ENCODE data around the gene KLHL14.

- TF ChIP-seq CTCF (IDR thresholded peaks at IDR 0.05; ENCODE audit: low read depth, low read length): no peak
- no peak for TF ChIP-seq EZH2phosphoT487 (IDR thresholded peaks at IDR 0.05; ENCODE audit: low read depth)
These were observed 42.2 kb downstream of the KLHL14 start for GRCh38 chr18:32730620-32731091.

Data from OCI-LY3 (cell line).